Neural cell (in vitro differentiated cells): ENCODE measurements around the gene ZNF148.

Source experiments
- EP300 ChIP-seq: fragments of 450-650 bp; conservative IDR thresholded peaks from 2 replicates; pipeline ENCODE4 v1.6.1; 2014; ENCODE audit warnings: antibody characterized with exemption, mild to moderate bottlenecking, moderate library complexity; ENCODE audit not compliant: poor library complexity, severe bottlenecking
- MXI1 ChIP-seq: fragments of 450-650 bp; conservative IDR thresholded peaks from 2 replicates; pipeline ENCODE4 v1.6.1; 2014; ENCODE audit warnings: antibody characterized with exemption, mild to moderate bottlenecking; ENCODE audit not compliant: poor library complexity, severe bottlenecking
- SMC3 ChIP-seq: fragments of 450-650 bp; conservative IDR thresholded peaks from 2 replicates; pipeline ENCODE4 v1.6.1; 2014; ENCODE audit warnings: antibody characterized with exemption, mild to moderate bottlenecking, moderate library complexity; ENCODE audit not compliant: poor library complexity
- TAF1 ChIP-seq: IDR thresholded peaks from 2 replicates; pipeline ENCODE4 v1.6.1; 2012; ENCODE audit warnings: low read depth
- TF ChIP-seq, protein P1 (sequence below): fragments of 450-650 bp; IDR thresholded peaks from 2 replicates; pipeline ENCODE4 v1.5.1; 2014; ENCODE audit warnings: antibody characterized with exemption, mild to moderate bottlenecking, moderate library complexity; ENCODE audit not compliant: poor library complexity, severe bottlenecking
- TF ChIP-seq, protein P2 (sequence below): IDR thresholded peaks from 2 replicates; pipeline ENCODE4 v1.6.1; 2012; ENCODE audit warnings: borderline replicate concordance

DNA sequence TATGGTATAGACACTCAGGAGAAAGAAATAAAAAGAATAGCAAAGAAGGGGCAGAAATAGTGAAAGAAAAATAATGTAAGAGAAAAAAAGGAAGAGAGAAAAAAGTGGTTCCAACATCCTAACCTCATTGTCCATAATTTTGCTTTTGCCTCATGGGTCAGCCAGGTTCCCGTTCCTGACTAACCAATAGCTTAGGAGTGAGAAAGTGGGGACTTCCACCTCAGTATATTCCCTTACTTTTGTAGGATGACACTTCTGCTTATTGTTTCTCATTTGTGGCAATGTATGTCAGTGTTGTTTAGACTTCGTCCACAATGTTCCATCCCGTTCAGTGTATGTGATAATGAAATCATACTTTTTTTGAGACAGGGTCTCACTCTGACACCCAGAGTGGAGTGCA, 153.3 kb downstream of the ZNF148 start:
- TF ChIP-seq, protein P1, sequence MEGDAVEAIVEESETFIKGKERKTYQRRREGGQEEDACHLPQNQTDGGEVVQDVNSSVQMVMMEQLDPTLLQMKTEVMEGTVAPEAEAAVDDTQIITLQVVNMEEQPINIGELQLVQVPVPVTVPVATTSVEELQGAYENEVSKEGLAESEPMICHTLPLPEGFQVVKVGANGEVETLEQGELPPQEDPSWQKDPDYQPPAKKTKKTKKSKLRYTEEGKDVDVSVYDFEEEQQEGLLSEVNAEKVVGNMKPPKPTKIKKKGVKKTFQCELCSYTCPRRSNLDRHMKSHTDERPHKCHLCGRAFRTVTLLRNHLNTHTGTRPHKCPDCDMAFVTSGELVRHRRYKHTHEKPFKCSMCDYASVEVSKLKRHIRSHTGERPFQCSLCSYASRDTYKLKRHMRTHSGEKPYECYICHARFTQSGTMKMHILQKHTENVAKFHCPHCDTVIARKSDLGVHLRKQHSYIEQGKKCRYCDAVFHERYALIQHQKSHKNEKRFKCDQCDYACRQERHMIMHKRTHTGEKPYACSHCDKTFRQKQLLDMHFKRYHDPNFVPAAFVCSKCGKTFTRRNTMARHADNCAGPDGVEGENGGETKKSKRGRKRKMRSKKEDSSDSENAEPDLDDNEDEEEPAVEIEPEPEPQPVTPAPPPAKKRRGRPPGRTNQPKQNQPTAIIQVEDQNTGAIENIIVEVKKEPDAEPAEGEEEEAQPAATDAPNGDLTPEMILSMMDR = no peak
- TF ChIP-seq EP300 = no peak
- TF ChIP-seq TAF1 = no peak
- no peak for TF ChIP-seq MXI1
- TF ChIP-seq, protein P2, sequence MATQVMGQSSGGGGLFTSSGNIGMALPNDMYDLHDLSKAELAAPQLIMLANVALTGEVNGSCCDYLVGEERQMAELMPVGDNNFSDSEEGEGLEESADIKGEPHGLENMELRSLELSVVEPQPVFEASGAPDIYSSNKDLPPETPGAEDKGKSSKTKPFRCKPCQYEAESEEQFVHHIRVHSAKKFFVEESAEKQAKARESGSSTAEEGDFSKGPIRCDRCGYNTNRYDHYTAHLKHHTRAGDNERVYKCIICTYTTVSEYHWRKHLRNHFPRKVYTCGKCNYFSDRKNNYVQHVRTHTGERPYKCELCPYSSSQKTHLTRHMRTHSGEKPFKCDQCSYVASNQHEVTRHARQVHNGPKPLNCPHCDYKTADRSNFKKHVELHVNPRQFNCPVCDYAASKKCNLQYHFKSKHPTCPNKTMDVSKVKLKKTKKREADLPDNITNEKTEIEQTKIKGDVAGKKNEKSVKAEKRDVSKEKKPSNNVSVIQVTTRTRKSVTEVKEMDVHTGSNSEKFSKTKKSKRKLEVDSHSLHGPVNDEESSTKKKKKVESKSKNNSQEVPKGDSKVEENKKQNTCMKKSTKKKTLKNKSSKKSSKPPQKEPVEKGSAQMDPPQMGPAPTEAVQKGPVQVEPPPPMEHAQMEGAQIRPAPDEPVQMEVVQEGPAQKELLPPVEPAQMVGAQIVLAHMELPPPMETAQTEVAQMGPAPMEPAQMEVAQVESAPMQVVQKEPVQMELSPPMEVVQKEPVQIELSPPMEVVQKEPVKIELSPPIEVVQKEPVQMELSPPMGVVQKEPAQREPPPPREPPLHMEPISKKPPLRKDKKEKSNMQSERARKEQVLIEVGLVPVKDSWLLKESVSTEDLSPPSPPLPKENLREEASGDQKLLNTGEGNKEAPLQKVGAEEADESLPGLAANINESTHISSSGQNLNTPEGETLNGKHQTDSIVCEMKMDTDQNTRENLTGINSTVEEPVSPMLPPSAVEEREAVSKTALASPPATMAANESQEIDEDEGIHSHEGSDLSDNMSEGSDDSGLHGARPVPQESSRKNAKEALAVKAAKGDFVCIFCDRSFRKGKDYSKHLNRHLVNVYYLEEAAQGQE = no peak
- no peak for TF ChIP-seq SMC3
